ENCODE results near the gene PDLIM1.
A peak's percentile ranks its signal among the peaks of the same experiment; 100 is the strongest.

The PDLIM1 gene

GRCh38 chr10:95244152-95244551, 46.7 kb downstream of the PDLIM1 start:
- H3K14ac ChIP-seq (ENCODE audit: low read length), result no peak overlapping the region

GRCh38 chr10:95243318-95243617, 47.5 kb downstream of the PDLIM1 start:
- Histone ChIP-seq H3K18ac (ENCODE audit: low read length) (no peak overlapping the region), H3K4ac (ENCODE audit: low read length) (no peak overlapping the region), H3K27ac (replicated peaks; ENCODE audit: low read length) (no peak overlapping the region), H3K4me3 (ENCODE audit: low read length in 2 of 2) (no peak overlapping the region), H3K36me3 (replicated peaks in 1 of 2; ENCODE audit: control insufficient read depth in 2 of 2, insufficient read depth in 2 of 2, low read length in 2 of 2) (peaks cover 0 to 1% of the 10 kb centered on the region in 2 donors), H3K23ac (ENCODE audit: low read depth, low read length, poor library complexity) (no peak overlapping the region), H2BK12ac (ENCODE audit: low read length) (no peak overlapping the region), H2BK120ac (ENCODE audit: low read depth, low read length) (no peak overlapping the region), H4K8ac (ENCODE audit: low read depth, low read length) (no peak overlapping the region), H3K14ac (ENCODE audit: low read length) (no peak overlapping the region), H2AFZ (ENCODE audit: low read length) (no peak overlapping the region), H3K4me1 (ENCODE audit: control insufficient read depth in 2 of 2, insufficient read depth in 1 of 2, low read depth in 1 of 2, low read length in 2 of 2) (peaks cover 0 to 1% of the 10 kb centered on the region in 2 donors), H3K79me1 (ENCODE audit: low read depth, low read length) (no peaks in the 10 kb centered on the region), H4K91ac (ENCODE audit: low read depth, low read length, poor library complexity) (no peak overlapping the region), H3K27me3 (ENCODE audit: control insufficient read depth in 3 of 3, insufficient read depth in 3 of 3, low read depth in 1 of 3, low read length in 3 of 3) (peaks cover 0 to 9% (median 0%) of the 10 kb centered on the region in 3 experiments), H2AK5ac (ENCODE audit: low read depth, low read length) (no peak overlapping the region), H3K9me3 (replicated peaks in 1 of 2; ENCODE audit: control insufficient read depth in 2 of 2, insufficient read depth in 1 of 2, low read depth in 1 of 2, low read length in 2 of 2) (no peaks in the 10 kb centered on the region), H2BK15ac (ENCODE audit: low read length) (no peak overlapping the region), H2BK5ac (ENCODE audit: low read length) (no peak overlapping the region), H3K9ac (ENCODE audit: low read depth, low read length, poor library complexity) (no peak overlapping the region), H3K4me2 (ENCODE audit: insufficient read depth, low read length, poor library complexity, severe bottlenecking) (no peak overlapping the region)
- no peak for DNase-seq (ENCODE audit: low spot score)
- WGBS, 2 donors (ENCODE audit: extremely low coverage in 2 of 2, insufficient read length in 2 of 2, insufficient replicate concordance in 1 of 2), result no CpG with 5 or more reads among the region's 3 CpGs

More at GRCh38 chr10:95244152-95244551, 46.7 kb downstream of the PDLIM1 start:
- Histone ChIP-seq H3K27ac (replicated peaks; ENCODE audit: low read length) (no peak overlapping the region), H3K27me3 (ENCODE audit: control insufficient read depth in 3 of 3, insufficient read depth in 3 of 3, low read depth in 1 of 3, low read length in 3 of 3) (peaks cover 0 to 9% (median 0%) of the 10 kb centered on the region in 3 experiments), H2AK5ac (ENCODE audit: low read depth, low read length) (no peak overlapping the region), H3K18ac (ENCODE audit: low read length) (no peak overlapping the region), H3K36me3 (replicated peaks in 1 of 2; ENCODE audit: control insufficient read depth in 2 of 2, insufficient read depth in 2 of 2, low read length in 2 of 2) (peaks cover 0 to 1% of the 10 kb centered on the region in 2 donors), H2AFZ (ENCODE audit: low read length) (no peak overlapping the region), H2BK15ac (ENCODE audit: low read length) (no peak overlapping the region), H3K4ac (ENCODE audit: low read length) (no peak overlapping the region), H3K79me1 (ENCODE audit: low read depth, low read length) (no peaks in the 10 kb centered on the region), H3K9ac (ENCODE audit: low read depth, low read length, poor library complexity) (no peak overlapping the region), H3K23ac (ENCODE audit: low read depth, low read length, poor library complexity) (no peak overlapping the region), H3K4me3 (ENCODE audit: low read length in 2 of 2) (no peak overlapping the region), H3K9me3 (replicated peaks in 1 of 2; ENCODE audit: control insufficient read depth in 2 of 2, insufficient read depth in 1 of 2, low read depth in 1 of 2, low read length in 2 of 2) (no peaks in the 10 kb centered on the region), H2BK5ac (ENCODE audit: low read length) (no peak overlapping the region), H4K91ac (ENCODE audit: low read depth, low read length, poor library complexity) (no peak overlapping the region), H2BK12ac (ENCODE audit: low read length) (no peak overlapping the region), H2BK120ac (ENCODE audit: low read depth, low read length) (no peak overlapping the region), H3K4me1 (ENCODE audit: control insufficient read depth in 2 of 2, insufficient read depth in 1 of 2, low read depth in 1 of 2, low read length in 2 of 2) (peaks cover 0 to 1% of the 10 kb centered on the region in 2 donors), H4K8ac (ENCODE audit: low read depth, low read length) (no peak overlapping the region), H3K4me2 (ENCODE audit: insufficient read depth, low read length, poor library complexity, severe bottlenecking) (no peak overlapping the region)
- no CpG with 5 or more reads among the region's 2 CpGs for WGBS, 2 donors (ENCODE audit: extremely low coverage in 2 of 2, insufficient read length in 2 of 2, insufficient replicate concordance in 1 of 2)
- no peak for DNase-seq (ENCODE audit: low spot score)

- Histone ChIP-seq H3K4me3 (ENCODE audit: low read length in 2 of 2) (no peak overlapping the region), H3K36me3 (replicated peaks in 1 of 2; ENCODE audit: control insufficient read depth in 2 of 2, insufficient read depth in 2 of 2, low read length in 2 of 2) (peaks cover 0 to 1% of the 10 kb centered on the region in 2 donors), H3K27me3 (ENCODE audit: control insufficient read depth in 3 of 3, insufficient read depth in 3 of 3, low read depth in 1 of 3, low read length in 3 of 3) (peaks cover 0 to 9% (median 0%) of the 10 kb centered on the region in 3 experiments), H3K18ac (ENCODE audit: low read length) (no peak overlapping the region), H2BK12ac (ENCODE audit: low read length) (no peak overlapping the region), H2BK5ac (ENCODE audit: low read length) (no peak overlapping the region), H3K4ac (ENCODE audit: low read length) (no peak overlapping the region), H2BK120ac (ENCODE audit: low read depth, low read length) (no peak overlapping the region), H2AK5ac (ENCODE audit: low read depth, low read length) (no peak overlapping the region), H2BK15ac (ENCODE audit: low read length) (no peak overlapping the region), H3K4me2 (ENCODE audit: insufficient read depth, low read length, poor library complexity, severe bottlenecking) (no peak overlapping the region), H4K91ac (ENCODE audit: low read depth, low read length, poor library complexity) (no peak overlapping the region), H3K9me3 (replicated peaks in 1 of 2; ENCODE audit: control insufficient read depth in 2 of 2, insufficient read depth in 1 of 2, low read depth in 1 of 2, low read length in 2 of 2) (no peaks in the 10 kb centered on the region), H3K23ac (ENCODE audit: low read depth, low read length, poor library complexity) (no peak overlapping the region), H3K14ac (ENCODE audit: low read length) (peak overlapping the region; percentile 79), H3K9ac (ENCODE audit: low read depth, low read length, poor library complexity) (no peak overlapping the region), H3K4me1 (ENCODE audit: control insufficient read depth in 2 of 2, insufficient read depth in 1 of 2, low read depth in 1 of 2, low read length in 2 of 2) (peaks cover 0 to 1% of the 10 kb centered on the region in 2 donors), H4K8ac (ENCODE audit: low read depth, low read length) (no peak overlapping the region), H2AFZ (ENCODE audit: low read length) (no peak overlapping the region), H3K79me1 (ENCODE audit: low read depth, low read length) (no peaks in the 10 kb centered on the region), H3K27ac (replicated peaks; ENCODE audit: low read length) (no peak overlapping the region)
- no CpG with 5 or more reads among the region's 8 CpGs for WGBS, 2 donors (ENCODE audit: extremely low coverage in 2 of 2, insufficient read length in 2 of 2, insufficient replicate concordance in 1 of 2)
- peak; percentile 30 for DNase-seq (ENCODE audit: low spot score)
These were observed 48.1 kb downstream of the PDLIM1 start for GRCh38 chr10:95242581-95243317.

GRCh38 chr10:95241533-95241932, 49.3 kb downstream of the PDLIM1 start:
- H3K4me3 ChIP-seq (ENCODE audit: low read length in 2 of 2), result no peak overlapping the region
- no peak overlapping the region for H3K27ac ChIP-seq (replicated peaks; ENCODE audit: low read length)
- peak overlapping the region; percentile 10 for H2AK5ac ChIP-seq (ENCODE audit: low read depth, low read length)
- no peak overlapping the region for H3K4ac ChIP-seq (ENCODE audit: low read length)
- no peak for DNase-seq (ENCODE audit: low spot score)
- H3K79me1 ChIP-seq (ENCODE audit: low read depth, low read length), result no peaks in the 10 kb centered on the region
- H3K23ac ChIP-seq (ENCODE audit: low read depth, low read length, poor library complexity), result no peak overlapping the region
- H3K9me3 ChIP-seq (replicated peaks in 1 of 2; ENCODE audit: control insufficient read depth in 2 of 2, insufficient read depth in 1 of 2, low read depth in 1 of 2, low read length in 2 of 2), result no peaks in the 10 kb centered on the region
- no peak overlapping the region for H4K91ac ChIP-seq (ENCODE audit: low read depth, low read length, poor library complexity)
- no peak overlapping the region for H3K14ac ChIP-seq (ENCODE audit: low read length)
- no peaks in the 10 kb centered on the region for H3K4me1 ChIP-seq (ENCODE audit: control insufficient read depth in 2 of 2, insufficient read depth in 1 of 2, low read depth in 1 of 2, low read length in 2 of 2)
- no peak overlapping the region for H2BK5ac ChIP-seq (ENCODE audit: low read length)
- no peak overlapping the region for H3K9ac ChIP-seq (ENCODE audit: low read depth, low read length, poor library complexity)
- no peak overlapping the region for H4K8ac ChIP-seq (ENCODE audit: low read depth, low read length)
- WGBS, 2 donors (ENCODE audit: extremely low coverage in 2 of 2, insufficient read length in 2 of 2, insufficient replicate concordance in 1 of 2), result no CpG with 5 or more reads among the region's 4 CpGs
- H2BK120ac ChIP-seq (ENCODE audit: low read depth, low read length), result no peak overlapping the region
- peaks cover 0 to 1% of the 10 kb centered on the region in 2 donors for H3K36me3 ChIP-seq (replicated peaks in 1 of 2; ENCODE audit: control insufficient read depth in 2 of 2, insufficient read depth in 2 of 2, low read length in 2 of 2)
- H3K27me3 ChIP-seq (ENCODE audit: control insufficient read depth in 3 of 3, insufficient read depth in 3 of 3, low read depth in 1 of 3, low read length in 3 of 3), result peaks cover 0 to 9% (median 0%) of the 10 kb centered on the region in 3 experiments
- no peak overlapping the region for H2BK15ac ChIP-seq (ENCODE audit: low read length)
- H2BK12ac ChIP-seq (ENCODE audit: low read length), result no peak overlapping the region
- no peak overlapping the region for H3K4me2 ChIP-seq (ENCODE audit: insufficient read depth, low read length, poor library complexity, severe bottlenecking)
- H3K18ac ChIP-seq (ENCODE audit: low read length), result no peak overlapping the region
- no peak overlapping the region for H2AFZ ChIP-seq (ENCODE audit: low read length)
